ENCODE data around the gene MPG.
"Not testable (repeated sequence)": the region's sequence is repeated elsewhere in the genome, so short reads cannot be mapped to it uniquely, and the experiment has no call there.

The MPG gene

GRCh38 chr16:120756-121155 is 42.7 kb downstream of the MPG start:
- TF ChIP-seq POU2F2 (IDR thresholded peaks at IDR 0.05; ENCODE audit: low read depth, low read length) (no peak), POLR2AphosphoS5 (IDR thresholded peaks at IDR 0.05; ENCODE audit: low read depth, low read length) (no peak)
- DNase-seq (ENCODE audit: insufficient read length, low spot score) (no peak), FAIRE-seq (no peak)

GRCh38 chr16:122361-122760 is 44.3 kb downstream of the MPG start:
- DNase-seq (ENCODE audit: insufficient read length, low spot score), result no peak
- FAIRE-seq, result no peak
- TF ChIP-seq PAX5 (IDR thresholded peaks at IDR 0.05; ENCODE audit: insufficient read depth, low read length, severe bottlenecking) (no peak), SPI1 (IDR thresholded peaks at IDR 0.05; ENCODE audit: low read depth, low read length) (no peak), POU2F2 (IDR thresholded peaks at IDR 0.05; ENCODE audit: low read depth, low read length) (no peak), POLR2A (IDR thresholded peaks at IDR 0.05; ENCODE audit: low read depth, low read length) (no peak), TAF1 (IDR thresholded peaks at IDR 0.05; ENCODE audit: low read depth, low read length) (no peak), POLR2AphosphoS5 (IDR thresholded peaks at IDR 0.05; ENCODE audit: low read depth, low read length) (no peak)

GRCh38 chr16:123558-124350 is 45.7 kb downstream of the MPG start:
- not testable (repeated sequence) for FAIRE-seq; DNase-seq (ENCODE audit: insufficient read length, low spot score)

- TF ChIP-seq POLR2A (IDR thresholded peaks at IDR 0.05; ENCODE audit: low read depth, low read length) (no peak), SPI1 (IDR thresholded peaks at IDR 0.05; ENCODE audit: low read depth, low read length) (no peak), POU2F2 (IDR thresholded peaks at IDR 0.05; ENCODE audit: low read depth, low read length) (no peak), POLR2AphosphoS5 (IDR thresholded peaks at IDR 0.05; ENCODE audit: low read depth, low read length) (no peak), PAX5 (IDR thresholded peaks at IDR 0.05; ENCODE audit: insufficient read depth, low read length, severe bottlenecking) (no peak), TAF1 (IDR thresholded peaks at IDR 0.05; ENCODE audit: low read depth, low read length) (no peak)
- no peak for DNase-seq (ENCODE audit: insufficient read length, low spot score)
- no peak for FAIRE-seq
Measured at GRCh38 chr16:125011-125410, 47.0 kb downstream of the MPG start.

GRCh38 chr16:129075-129474 is 51.0 kb downstream of the MPG start:
- TF ChIP-seq POLR2A (IDR thresholded peaks at IDR 0.05; ENCODE audit: low read depth, low read length) (no peak), POLR2AphosphoS5 (IDR thresholded peaks at IDR 0.05; ENCODE audit: low read depth, low read length) (no peak), SPI1 (IDR thresholded peaks at IDR 0.05; ENCODE audit: low read depth, low read length) (no peak), TAF1 (IDR thresholded peaks at IDR 0.05; ENCODE audit: low read depth, low read length) (no peak), PAX5 (IDR thresholded peaks at IDR 0.05; ENCODE audit: insufficient read depth, low read length, severe bottlenecking) (no peak), POU2F2 (IDR thresholded peaks at IDR 0.05; ENCODE audit: low read depth, low read length) (no peak)
- DNase-seq (ENCODE audit: insufficient read length, low spot score) (no peak), FAIRE-seq (no peak)

GRCh38 chr16:130533-131173 is 52.6 kb downstream of the MPG start:
- TF ChIP-seq POLR2AphosphoS5 (IDR thresholded peaks at IDR 0.05; ENCODE audit: low read depth, low read length), result no peak
- no peak for TF ChIP-seq PAX5 (IDR thresholded peaks at IDR 0.05; ENCODE audit: insufficient read depth, low read length, severe bottlenecking)
- TF ChIP-seq SPI1 (IDR thresholded peaks at IDR 0.05; ENCODE audit: low read depth, low read length), result no peak
- no peak for TF ChIP-seq POU2F2 (IDR thresholded peaks at IDR 0.05; ENCODE audit: low read depth, low read length)
- TF ChIP-seq TAF1 (IDR thresholded peaks at IDR 0.05; ENCODE audit: low read depth, low read length), result no peak
- no peak for TF ChIP-seq POLR2A (IDR thresholded peaks at IDR 0.05; ENCODE audit: low read depth, low read length)
- FAIRE-seq, result no peak

GRCh38 chr16:132120-132519 is 54.1 kb downstream of the MPG start:
- TF ChIP-seq SPI1 (IDR thresholded peaks at IDR 0.05; ENCODE audit: low read depth, low read length), result no peak
- no peak for TF ChIP-seq POLR2A (IDR thresholded peaks at IDR 0.05; ENCODE audit: low read depth, low read length)
- TF ChIP-seq POLR2AphosphoS5 (IDR thresholded peaks at IDR 0.05; ENCODE audit: low read depth, low read length), result no peak
- TF ChIP-seq PAX5 (IDR thresholded peaks at IDR 0.05; ENCODE audit: insufficient read depth, low read length, severe bottlenecking), result no peak
- TF ChIP-seq POU2F2 (IDR thresholded peaks at IDR 0.05; ENCODE audit: low read depth, low read length), result no peak
- no peak for TF ChIP-seq TAF1 (IDR thresholded peaks at IDR 0.05; ENCODE audit: low read depth, low read length)
- no peak for DNase-seq (ENCODE audit: insufficient read length, low spot score)
- no peak for FAIRE-seq

More at GRCh38 chr16:130533-131173, 52.6 kb downstream of the MPG start:
- no peak for DNase-seq (ENCODE audit: insufficient read length, low spot score)

GRCh38 chr16:133716-134115 is 55.7 kb downstream of the MPG start:
- TF ChIP-seq POLR2AphosphoS5 (IDR thresholded peaks at IDR 0.05; ENCODE audit: low read depth, low read length) (no peak), POLR2A (IDR thresholded peaks at IDR 0.05; ENCODE audit: low read depth, low read length) (no peak), TAF1 (IDR thresholded peaks at IDR 0.05; ENCODE audit: low read depth, low read length) (no peak), POU2F2 (IDR thresholded peaks at IDR 0.05; ENCODE audit: low read depth, low read length) (no peak)
- FAIRE-seq (no peak), DNase-seq (ENCODE audit: insufficient read length, low spot score) (no peak)
